Daoy (cell line): ENCODE results near the gene LCN2. TPM values are rescaled to one million over a fixed set of nuclear protein-coding genes. Genes with fewer than 3 reads are reported as not detected.

ENCODE experiments used
- DNase-seq: peaks from one replicate; pipeline ENCODE4 v3.0.0-alpha.2; 2015; ENCODE audit warnings: low read depth
- total RNA-seq: library from RNA; depleted of rRNA; stranded (reverse); fragments of >200 nt; shearing (Covaris generic); gene quantifications from 2 replicates; pipeline ENCODE4 v1.2.3, GENCODE V29; 2014

The LCN2 gene
- total RNA-seq, 1 experiment from 2014 or later = not detected

- no peak for DNase-seq
Observed at GRCh38 chr9:128149951-128150593, 819 bp downstream of the LCN2 start.

GRCh38 chr9:128150594-128151308 lies 1.5 kb downstream of the LCN2 start:
- peak; percentile 28 for DNase-seq

GRCh38 chr9:128151309-128152132 lies 2.3 kb downstream of the LCN2 start:
- peak; percentile 2 for DNase-seq

GRCh38 chr9:128152133-128153059 lies 3.1 kb downstream of the LCN2 start:
- DNase-seq = no peak

GRCh38 chr9:128153060-128153946 lies 4.0 kb downstream of the LCN2 start:
- DNase-seq = no peak

- DNase-seq = no peak
Observed at GRCh38 chr9:128153947-128154695, 4.9 kb downstream of the LCN2 start.

GRCh38 chr9:128155736-128156500 lies 6.7 kb downstream of the LCN2 start:
- no peak for DNase-seq

GRCh38 chr9:128159522-128159783 lies 10.2 kb downstream of the LCN2 start:
- DNase-seq = peak; percentile 59

- DNase-seq = peak; percentile 98
Observed at GRCh38 chr9:128159784-128160602, 10.7 kb downstream of the LCN2 start, which contains the start of gene BBLN. Gene BBLN, plus strand, starts transcription at chr9:128160265. Its CDS starts 143 bp downstream, at chr9:128160408.

- peak; percentile 54 for DNase-seq
Observed at GRCh38 chr9:128160603-128160987, 11.3 kb downstream of the LCN2 start.

GRCh38 chr9:128161215-128161902 lies 12.1 kb downstream of the LCN2 start:
- no peak for DNase-seq

- peak; percentile 76 for DNase-seq
Observed at GRCh38 chr9:128162215-128163026, 13.2 kb downstream of the LCN2 start.

GRCh38 chr9:128163027-128163515 lies 13.8 kb downstream of the LCN2 start:
- no peak for DNase-seq

GRCh38 chr9:128163523-128164306 lies 14.5 kb downstream of the LCN2 start:
- DNase-seq = no peak

GRCh38 chr9:128164307-128164885 lies 15.1 kb downstream of the LCN2 start:
- no peak for DNase-seq
